ENCODE measurements around the gene SPTBN4.

DNA sequence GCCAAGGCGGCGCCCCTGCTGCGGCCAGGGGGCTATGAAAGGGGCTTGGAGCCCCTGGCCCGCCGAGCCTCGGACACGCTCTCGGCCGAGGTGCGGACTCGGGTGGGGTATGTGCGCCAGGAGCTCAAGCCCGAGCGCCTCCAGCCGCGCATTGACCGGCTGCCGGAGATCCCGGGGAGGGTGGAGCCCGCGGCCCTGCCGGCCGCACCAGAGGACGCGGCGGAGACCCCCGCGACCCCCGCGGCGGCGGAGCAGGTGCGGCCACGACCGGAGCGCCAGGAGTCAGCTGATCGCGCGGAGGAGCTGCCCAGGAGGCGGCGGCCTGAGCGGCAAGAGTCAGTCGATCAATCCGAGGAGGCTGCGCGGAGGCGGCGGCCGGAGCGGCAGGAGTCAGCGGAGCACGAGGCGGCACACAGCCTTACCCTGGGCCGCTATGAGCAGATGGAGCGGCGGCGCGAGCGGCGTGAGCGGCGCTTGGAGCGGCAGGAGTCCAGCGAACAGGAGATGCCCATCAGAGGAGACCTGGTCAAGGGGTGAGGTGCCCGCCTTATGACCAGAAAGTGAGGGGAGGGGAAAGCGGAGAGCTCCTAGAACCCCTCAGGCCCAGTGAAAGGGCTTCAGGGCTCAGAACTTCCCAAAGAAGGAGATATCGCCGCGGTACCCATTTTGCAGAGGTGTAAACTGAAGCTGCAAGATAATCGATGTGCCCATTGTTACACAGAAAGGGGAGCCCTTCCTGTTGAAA, 101.1 kb downstream of the SPTBN4 start:
- TF ChIP-seq, protein P1, sequence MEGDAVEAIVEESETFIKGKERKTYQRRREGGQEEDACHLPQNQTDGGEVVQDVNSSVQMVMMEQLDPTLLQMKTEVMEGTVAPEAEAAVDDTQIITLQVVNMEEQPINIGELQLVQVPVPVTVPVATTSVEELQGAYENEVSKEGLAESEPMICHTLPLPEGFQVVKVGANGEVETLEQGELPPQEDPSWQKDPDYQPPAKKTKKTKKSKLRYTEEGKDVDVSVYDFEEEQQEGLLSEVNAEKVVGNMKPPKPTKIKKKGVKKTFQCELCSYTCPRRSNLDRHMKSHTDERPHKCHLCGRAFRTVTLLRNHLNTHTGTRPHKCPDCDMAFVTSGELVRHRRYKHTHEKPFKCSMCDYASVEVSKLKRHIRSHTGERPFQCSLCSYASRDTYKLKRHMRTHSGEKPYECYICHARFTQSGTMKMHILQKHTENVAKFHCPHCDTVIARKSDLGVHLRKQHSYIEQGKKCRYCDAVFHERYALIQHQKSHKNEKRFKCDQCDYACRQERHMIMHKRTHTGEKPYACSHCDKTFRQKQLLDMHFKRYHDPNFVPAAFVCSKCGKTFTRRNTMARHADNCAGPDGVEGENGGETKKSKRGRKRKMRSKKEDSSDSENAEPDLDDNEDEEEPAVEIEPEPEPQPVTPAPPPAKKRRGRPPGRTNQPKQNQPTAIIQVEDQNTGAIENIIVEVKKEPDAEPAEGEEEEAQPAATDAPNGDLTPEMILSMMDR (conservative IDR thresholded peaks at IDR 0.05): no peak
- no peak for TF ChIP-seq EZH2 (IDR thresholded peaks at IDR 0.05; ENCODE audit: low read depth)

Measured in PC-9 (cell line).